NT2/D1 (cell line): ENCODE data around the gene LAIR2.

Experiments used
- DNase-seq: peaks from one replicate; pipeline ENCODE4 v3.0.0-alpha.2; 2011; ENCODE audit warnings: low read depth, low spot score
- H3K27me3 ChIP-seq: 2 replicates; pipeline ENCODE4 v1.6.0; 2011; ENCODE audit warnings: mild to moderate bottlenecking; ENCODE audit not compliant: insufficient read length, insufficient read depth
- H3K36me3 ChIP-seq: 2 replicates; pipeline ENCODE4 v1.6.1; 2011; ENCODE audit warnings: mild to moderate bottlenecking, low read length, mixed read lengths; ENCODE audit not compliant: insufficient read depth, insufficient read length
- H3K4me1 ChIP-seq: 2 replicates; pipeline ENCODE4 v1.5.1; 2011; ENCODE audit not compliant: insufficient read depth, insufficient read length
- H3K4me3 ChIP-seq: 2 replicates; pipeline ENCODE4 v1.5.1; 2011; ENCODE audit warnings: low read depth; ENCODE audit not compliant: insufficient read length
- H3K9ac ChIP-seq: 2 replicates; pipeline ENCODE4 v1.6.0; 2011; ENCODE audit warnings: low read depth; ENCODE audit not compliant: insufficient read length
- H3K9me3 ChIP-seq: 2 replicates; pipeline ENCODE4 v1.5.1; 2011; ENCODE audit warnings: mild to moderate bottlenecking, low read length; ENCODE audit not compliant: insufficient read depth
- SUZ12 ChIP-seq: IDR thresholded peaks from 2 replicates; pipeline ENCODE4 v1.6.1; 2011; ENCODE audit not compliant: insufficient read length, insufficient read depth; ENCODE audit errors: extremely low read depth
- YY1 ChIP-seq: IDR thresholded peaks from 2 replicates; pipeline ENCODE4 v1.6.1; 2011; ENCODE audit not compliant: insufficient read length, insufficient read depth
- ZNF274 ChIP-seq: IDR thresholded peaks from 2 replicates; pipeline ENCODE4 v1.6.1; 2011; ENCODE audit warnings: mild to moderate bottlenecking, low read depth, low read length

The LAIR2 gene

DNA sequence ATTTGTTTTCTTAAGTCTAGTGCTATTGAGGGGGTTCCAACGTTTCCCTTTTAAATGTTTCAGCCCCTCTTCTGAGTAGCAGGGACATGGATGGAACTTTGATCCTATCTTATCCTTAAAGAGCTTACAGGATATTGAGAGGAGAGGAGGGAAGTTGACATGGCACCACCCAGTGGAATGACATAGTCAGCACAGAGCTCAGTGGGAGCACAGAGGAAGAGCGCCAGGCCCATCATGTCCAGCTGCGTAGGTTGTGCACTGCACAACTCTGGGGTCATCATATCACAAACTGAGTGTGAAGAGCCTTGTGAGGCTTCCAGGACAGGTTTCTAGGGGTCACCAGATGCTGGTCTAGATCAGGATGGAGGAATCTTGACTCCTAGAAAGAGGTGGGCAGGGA, 25.0 kb upstream of the LAIR2 start:
- H3K27me3 ChIP-seq = no peaks in the 10 kb centered on the region
- no peak overlapping the region for H3K4me3 ChIP-seq

DNA sequence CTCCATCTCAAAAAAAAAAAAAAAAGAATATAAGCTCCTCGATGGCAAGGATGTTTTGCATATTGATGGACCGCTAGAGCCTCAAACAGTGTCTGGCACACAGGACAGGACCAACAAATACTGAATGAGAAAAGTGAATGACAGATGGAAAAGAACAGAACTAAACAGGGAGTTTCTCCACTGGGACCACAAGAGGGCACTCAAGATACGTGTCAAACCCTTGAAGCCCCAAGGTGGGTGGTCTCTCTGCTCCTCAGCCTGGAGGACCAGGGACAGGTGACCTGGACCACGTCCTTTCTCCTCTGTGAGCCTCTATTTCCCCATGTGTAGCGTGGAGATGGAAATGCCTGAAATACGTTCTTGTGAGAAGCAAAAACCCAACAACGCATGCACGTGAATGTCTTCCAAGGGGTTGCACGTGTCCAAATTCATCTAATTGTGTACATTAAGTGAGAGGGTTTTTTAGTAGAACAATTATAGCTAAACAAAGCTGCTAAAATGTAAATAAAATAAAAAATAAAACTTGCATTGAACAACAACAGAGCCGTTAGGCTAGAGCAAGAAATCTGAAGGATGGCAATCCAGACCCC, 23.9 kb upstream of the LAIR2 start:
- peaks cover 2% of the 10 kb centered on the region for H3K4me1 ChIP-seq
- peak; percentile 68 for DNase-seq
- no peak overlapping the region for H3K4me3 ChIP-seq
- no peak overlapping the region for H3K9ac ChIP-seq
- no peaks in the 10 kb centered on the region for H3K27me3 ChIP-seq
- H3K36me3 ChIP-seq = no peaks in the 10 kb centered on the region
- H3K9me3 ChIP-seq = no peaks in the 10 kb centered on the region
- TF ChIP-seq SUZ12 (no peak), YY1 (no peak), ZNF274 (no peak)

More for the DNA sequence above, 25.0 kb upstream of the LAIR2 start:
- TF ChIP-seq SUZ12 (no peak), YY1 (no peak), ZNF274 (no peak)
- Histone ChIP-seq H3K9me3 (no peaks in the 10 kb centered on the region), H3K4me1 (peaks cover 8% of the 10 kb centered on the region), H3K9ac (no peak overlapping the region), H3K36me3 (no peaks in the 10 kb centered on the region)
- no peak for DNase-seq

DNA sequence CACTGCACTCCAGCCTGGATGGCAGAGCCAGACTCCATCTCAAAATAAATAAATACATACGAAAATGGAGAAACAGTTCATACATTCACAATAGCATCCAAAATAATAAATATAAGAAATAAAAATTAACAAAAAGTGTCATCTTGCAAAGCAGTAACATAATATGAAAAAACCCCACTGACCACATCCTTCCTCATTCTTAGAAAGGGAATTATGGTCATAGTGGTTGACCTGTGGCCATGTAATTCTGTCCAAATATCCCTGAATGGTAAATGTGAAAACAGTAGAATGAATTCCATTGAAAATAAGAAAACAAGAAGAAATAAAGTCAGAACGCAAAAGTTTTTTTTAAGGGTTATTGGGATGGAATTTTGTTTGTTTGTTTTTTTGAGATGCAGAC, 22.6 kb upstream of the LAIR2 start:
- no peaks in the 10 kb centered on the region for H3K27me3 ChIP-seq
- H3K9me3 ChIP-seq = no peaks in the 10 kb centered on the region
- TF ChIP-seq ZNF274 (no peak), SUZ12 (no peak), YY1 (no peak)
- no peak for DNase-seq
- H3K9ac ChIP-seq = no peak overlapping the region
- no peaks in the 10 kb centered on the region for H3K4me1 ChIP-seq
- no peaks in the 10 kb centered on the region for H3K36me3 ChIP-seq
- H3K4me3 ChIP-seq = no peak overlapping the region

GRCh38 chr19:54481326-54481930, 21.2 kb upstream of the LAIR2 start:
- no peak overlapping the region for H3K4me3 ChIP-seq
- H3K9ac ChIP-seq = no peak overlapping the region
- H3K9me3 ChIP-seq = no peaks in the 10 kb centered on the region
- H3K36me3 ChIP-seq = no peaks in the 10 kb centered on the region
- no peak for TF ChIP-seq SUZ12
- TF ChIP-seq ZNF274 = no peak
- TF ChIP-seq YY1 = no peak
- H3K4me1 ChIP-seq = no peaks in the 10 kb centered on the region
- peak; percentile 36 for DNase-seq
- H3K27me3 ChIP-seq = no peaks in the 10 kb centered on the region

- no peaks in the 10 kb centered on the region for H3K36me3 ChIP-seq
- no peak overlapping the region for H3K9ac ChIP-seq
- H3K4me1 ChIP-seq = no peaks in the 10 kb centered on the region
- no peaks in the 10 kb centered on the region for H3K27me3 ChIP-seq
- no peak overlapping the region for H3K4me3 ChIP-seq
- TF ChIP-seq ZNF274 (no peak), YY1 (no peak), SUZ12 (no peak)
- H3K9me3 ChIP-seq = no peaks in the 10 kb centered on the region
- DNase-seq = no peak
Measured at GRCh38 chr19:54482889-54483288, 19.7 kb upstream of the LAIR2 start.

DNA sequence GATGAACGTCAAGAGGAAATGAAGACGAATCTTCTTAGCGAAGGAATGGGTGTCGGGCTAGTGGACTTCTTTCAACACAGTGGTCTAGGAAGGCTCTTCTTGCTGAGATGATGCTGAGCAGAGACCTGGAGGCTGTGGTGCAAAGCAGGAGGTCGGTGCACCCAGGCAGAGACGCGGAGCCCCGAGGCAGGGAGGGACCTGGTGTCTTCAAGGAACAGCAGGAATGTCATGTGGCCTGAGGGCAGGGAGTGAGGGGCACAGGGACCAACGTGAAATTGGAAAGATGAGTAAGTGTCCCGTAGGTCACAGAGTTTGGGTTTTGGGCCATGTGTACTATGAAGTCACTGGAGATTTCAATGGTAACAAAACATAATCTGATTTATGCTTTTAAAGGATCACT, 18.2 kb upstream of the LAIR2 start:
- Histone ChIP-seq H3K9me3 (no peaks in the 10 kb centered on the region), H3K9ac (no peak overlapping the region), H3K36me3 (no peaks in the 10 kb centered on the region), H3K27me3 (no peaks in the 10 kb centered on the region), H3K4me3 (no peak overlapping the region), H3K4me1 (peaks cover 1% of the 10 kb centered on the region)
- DNase-seq = no peak
- TF ChIP-seq YY1 = no peak
- TF ChIP-seq ZNF274 = no peak

- Histone ChIP-seq H3K27me3 (no peaks in the 10 kb centered on the region), H3K36me3 (no peaks in the 10 kb centered on the region), H3K9me3 (no peaks in the 10 kb centered on the region), H3K4me3 (no peak overlapping the region), H3K4me1 (peaks cover 1% of the 10 kb centered on the region), H3K9ac (no peak overlapping the region)
- DNase-seq = no peak
- TF ChIP-seq ZNF274 (no peak), YY1 (no peak), SUZ12 (no peak)
Measured at GRCh38 chr19:54485851-54486250, 16.8 kb upstream of the LAIR2 start.

DNA sequence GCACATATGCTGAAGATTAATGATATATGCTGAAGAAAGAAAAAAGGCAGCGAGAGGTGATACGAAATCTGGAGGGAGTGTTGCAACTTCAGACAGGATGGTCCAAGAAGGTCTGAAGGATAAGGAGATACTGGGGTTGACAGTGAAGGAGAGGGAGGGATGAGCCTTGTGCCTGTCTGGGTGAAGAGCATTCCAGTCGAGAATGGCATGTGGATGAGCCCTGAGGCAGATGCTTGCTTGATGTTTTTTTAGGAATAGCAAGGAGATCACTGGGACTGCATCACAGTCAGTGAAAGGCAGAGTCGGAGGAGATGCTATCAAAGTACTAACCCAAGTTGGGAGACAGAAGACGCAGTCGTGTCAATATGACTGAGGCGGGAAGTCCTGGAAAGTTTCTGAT, 13.3 kb upstream of the LAIR2 start:
- Histone ChIP-seq H3K4me3 (no peak overlapping the region), H3K9me3 (no peaks in the 10 kb centered on the region)
- no peak for TF ChIP-seq YY1
- TF ChIP-seq SUZ12 = no peak
- TF ChIP-seq ZNF274 = no peak

More for the DNA sequence above, 13.3 kb upstream of the LAIR2 start:
- Histone ChIP-seq H3K4me1 (peaks cover 1% of the 10 kb centered on the region), H3K36me3 (no peaks in the 10 kb centered on the region), H3K9ac (no peak overlapping the region), H3K27me3 (no peaks in the 10 kb centered on the region)
- no peak for DNase-seq
